Fibroblast of mammary gland (primary cell): Measurements from ENCODE around the gene LYRM4.

Source experiments
- DNase-seq: peaks from one replicate; pipeline ENCODE4 v3.0.0-alpha.2; 2010; ENCODE audit warnings: low read depth
- H3K4me3 ChIP-seq: 2 replicates; pipeline ENCODE4 v1.5.1; 2011; ENCODE audit warnings: low read depth, mild to moderate bottlenecking, low read length, moderate library complexity; ENCODE audit not compliant: control insufficient read depth
- TF ChIP-seq, protein P1 (sequence below): conservative IDR thresholded peaks from 2 replicates; pipeline ENCODE4 v1.5.1; 2011; ENCODE audit warnings: low read depth, low read length, inconsistent platforms; ENCODE audit not compliant: control insufficient read depth, insufficient read depth

LYRM4 gene

GRCh38 chr6:5282191-5282623 is 21.5 kb upstream of the LYRM4 start:
- no peak for DNase-seq
- H3K4me3 ChIP-seq, result no peak overlapping the region
- TF ChIP-seq, protein P1, sequence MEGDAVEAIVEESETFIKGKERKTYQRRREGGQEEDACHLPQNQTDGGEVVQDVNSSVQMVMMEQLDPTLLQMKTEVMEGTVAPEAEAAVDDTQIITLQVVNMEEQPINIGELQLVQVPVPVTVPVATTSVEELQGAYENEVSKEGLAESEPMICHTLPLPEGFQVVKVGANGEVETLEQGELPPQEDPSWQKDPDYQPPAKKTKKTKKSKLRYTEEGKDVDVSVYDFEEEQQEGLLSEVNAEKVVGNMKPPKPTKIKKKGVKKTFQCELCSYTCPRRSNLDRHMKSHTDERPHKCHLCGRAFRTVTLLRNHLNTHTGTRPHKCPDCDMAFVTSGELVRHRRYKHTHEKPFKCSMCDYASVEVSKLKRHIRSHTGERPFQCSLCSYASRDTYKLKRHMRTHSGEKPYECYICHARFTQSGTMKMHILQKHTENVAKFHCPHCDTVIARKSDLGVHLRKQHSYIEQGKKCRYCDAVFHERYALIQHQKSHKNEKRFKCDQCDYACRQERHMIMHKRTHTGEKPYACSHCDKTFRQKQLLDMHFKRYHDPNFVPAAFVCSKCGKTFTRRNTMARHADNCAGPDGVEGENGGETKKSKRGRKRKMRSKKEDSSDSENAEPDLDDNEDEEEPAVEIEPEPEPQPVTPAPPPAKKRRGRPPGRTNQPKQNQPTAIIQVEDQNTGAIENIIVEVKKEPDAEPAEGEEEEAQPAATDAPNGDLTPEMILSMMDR, result no peak

DNA sequence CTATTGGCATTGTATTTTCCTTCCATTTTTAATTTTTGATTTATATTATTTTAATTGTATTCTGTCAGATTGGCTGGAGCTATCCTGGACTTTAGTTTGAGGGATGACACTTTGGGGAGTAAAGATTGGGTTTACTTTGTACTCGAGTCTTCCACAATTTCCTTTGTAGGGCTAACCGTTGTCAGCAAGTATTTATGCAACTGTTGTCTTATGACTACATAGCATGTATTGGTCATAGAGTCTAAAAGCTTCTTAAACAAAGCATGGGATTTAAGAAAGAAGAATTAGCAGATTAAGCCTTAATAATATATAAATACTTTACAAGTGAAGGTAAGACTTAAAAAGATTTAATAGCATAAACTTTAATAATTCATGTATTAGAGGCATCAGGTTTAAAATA is 20.2 kb upstream of the LYRM4 start:
- no peak overlapping the region for H3K4me3 ChIP-seq
- TF ChIP-seq, protein P1, result no peak
- no peak for DNase-seq

GRCh38 chr6:5279891-5280338 is 19.2 kb upstream of the LYRM4 start:
- H3K4me3 ChIP-seq, result no peak overlapping the region
- no peak for DNase-seq
- TF ChIP-seq, protein P1, result no peak

GRCh38 chr6:5278565-5279120 is 17.9 kb upstream of the LYRM4 start:
- TF ChIP-seq, protein P1, result no peak
- H3K4me3 ChIP-seq, result no peak overlapping the region
- DNase-seq, result no peak

DNA sequence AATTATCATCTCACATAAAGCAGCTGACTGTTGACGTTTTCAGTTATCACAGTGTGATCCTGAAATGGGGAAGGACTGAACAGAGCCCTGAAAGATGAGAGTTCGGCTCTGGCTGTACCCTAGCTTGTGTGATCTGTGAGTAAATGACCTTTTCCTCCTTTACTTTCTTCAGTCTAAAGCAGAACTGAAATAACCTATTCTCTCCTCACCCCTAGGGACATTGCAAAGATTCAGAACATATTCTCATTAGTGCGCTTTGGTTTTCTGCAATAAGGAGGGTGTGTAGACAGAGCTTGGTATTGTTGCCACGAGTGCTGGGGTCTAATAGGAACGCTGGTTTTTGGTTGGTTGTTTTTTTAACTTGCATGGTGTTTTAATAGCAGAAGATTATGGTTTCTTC is 17.3 kb upstream of the LYRM4 start:
- TF ChIP-seq, protein P1, result no peak
- H3K4me3 ChIP-seq, result no peak overlapping the region
- no peak for DNase-seq

GRCh38 chr6:5277589-5277988 is 16.8 kb upstream of the LYRM4 start:
- H3K4me3 ChIP-seq, result no peak overlapping the region
- TF ChIP-seq, protein P1, result no peak

GRCh38 chr6:5276581-5276980 is 15.8 kb upstream of the LYRM4 start:
- TF ChIP-seq, protein P1, result no peak
- no peak for DNase-seq
- H3K4me3 ChIP-seq, result no peak overlapping the region

More at GRCh38 chr6:5277589-5277988, 16.8 kb upstream of the LYRM4 start:
- DNase-seq, result no peak
